ENCODE results near the gene MSX2.

The MSX2 gene

DNA sequence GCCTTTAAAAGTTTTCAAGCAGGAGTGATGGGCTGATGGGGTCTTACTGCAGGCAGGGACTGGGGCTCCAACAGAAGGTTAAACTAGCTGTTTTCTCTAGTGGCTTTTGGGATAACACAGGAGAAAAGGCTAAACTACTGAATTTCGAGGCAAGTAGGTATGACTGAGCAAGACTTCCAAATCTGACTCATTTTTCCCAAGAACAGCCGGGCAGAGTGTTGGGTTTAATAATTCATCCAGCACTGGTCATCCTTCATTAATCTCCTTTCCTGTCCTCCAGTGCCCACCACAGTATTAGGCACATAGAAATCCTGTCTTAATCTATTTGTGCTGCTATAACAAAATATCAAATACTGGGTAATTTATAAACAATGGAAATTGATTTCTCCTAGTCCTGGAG lies 20.5 kb downstream of the MSX2 start:
- TF ChIP-seq POLR2A (IDR thresholded peaks at IDR 0.05; ENCODE audit: extremely low read depth, insufficient read length): no peak
- no peak for TF ChIP-seq MYC (IDR thresholded peaks at IDR 0.05; ENCODE audit: low read depth, low read length)
- TF ChIP-seq, protein P1, sequence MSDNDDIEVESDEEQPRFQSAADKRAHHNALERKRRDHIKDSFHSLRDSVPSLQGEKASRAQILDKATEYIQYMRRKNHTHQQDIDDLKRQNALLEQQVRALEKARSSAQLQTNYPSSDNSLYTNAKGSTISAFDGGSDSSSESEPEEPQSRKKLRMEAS (IDR thresholded peaks at IDR 0.05; ENCODE audit: low read depth, low read length): no peak
- TF ChIP-seq, protein P2, sequence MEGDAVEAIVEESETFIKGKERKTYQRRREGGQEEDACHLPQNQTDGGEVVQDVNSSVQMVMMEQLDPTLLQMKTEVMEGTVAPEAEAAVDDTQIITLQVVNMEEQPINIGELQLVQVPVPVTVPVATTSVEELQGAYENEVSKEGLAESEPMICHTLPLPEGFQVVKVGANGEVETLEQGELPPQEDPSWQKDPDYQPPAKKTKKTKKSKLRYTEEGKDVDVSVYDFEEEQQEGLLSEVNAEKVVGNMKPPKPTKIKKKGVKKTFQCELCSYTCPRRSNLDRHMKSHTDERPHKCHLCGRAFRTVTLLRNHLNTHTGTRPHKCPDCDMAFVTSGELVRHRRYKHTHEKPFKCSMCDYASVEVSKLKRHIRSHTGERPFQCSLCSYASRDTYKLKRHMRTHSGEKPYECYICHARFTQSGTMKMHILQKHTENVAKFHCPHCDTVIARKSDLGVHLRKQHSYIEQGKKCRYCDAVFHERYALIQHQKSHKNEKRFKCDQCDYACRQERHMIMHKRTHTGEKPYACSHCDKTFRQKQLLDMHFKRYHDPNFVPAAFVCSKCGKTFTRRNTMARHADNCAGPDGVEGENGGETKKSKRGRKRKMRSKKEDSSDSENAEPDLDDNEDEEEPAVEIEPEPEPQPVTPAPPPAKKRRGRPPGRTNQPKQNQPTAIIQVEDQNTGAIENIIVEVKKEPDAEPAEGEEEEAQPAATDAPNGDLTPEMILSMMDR (IDR thresholded peaks at IDR 0.05; ENCODE audit: low read depth, low read length): no peak
- H3K4me3 ChIP-seq (ENCODE audit: low read depth, low read length): no peak overlapping the region
- no peak for DNase-seq (ENCODE audit: low read depth)

DNA sequence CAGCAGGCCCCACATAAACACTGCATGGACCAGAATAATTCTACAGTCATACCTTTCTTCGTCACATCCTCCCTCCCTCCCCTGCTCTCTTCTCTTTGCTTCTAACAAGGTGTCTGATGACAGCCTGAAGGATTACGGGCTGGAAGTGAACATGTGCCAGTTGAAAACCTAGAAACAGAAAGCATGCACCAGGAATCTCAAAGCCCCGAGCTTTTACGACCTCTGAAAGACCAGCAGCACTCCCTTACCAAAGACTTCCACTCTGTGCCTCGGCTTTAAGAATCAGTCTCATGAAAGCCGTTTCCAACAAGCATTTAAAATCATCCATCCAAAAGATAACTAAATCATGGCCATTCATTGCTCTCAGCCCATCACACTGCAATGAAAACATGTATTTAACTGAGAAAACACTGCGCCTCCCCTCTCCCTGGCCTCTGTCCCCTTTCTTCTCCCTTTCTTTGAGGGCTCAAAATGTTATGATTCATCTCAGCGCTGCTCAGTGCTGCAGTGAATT lies 21.3 kb downstream of the MSX2 start:
- no peak for DNase-seq (ENCODE audit: low read depth)
- TF ChIP-seq POLR2A (IDR thresholded peaks at IDR 0.05; ENCODE audit: extremely low read depth, insufficient read length): no peak
- TF ChIP-seq, protein P2 (IDR thresholded peaks at IDR 0.05; ENCODE audit: low read depth, low read length): no peak
- TF ChIP-seq, protein P1 (IDR thresholded peaks at IDR 0.05; ENCODE audit: low read depth, low read length): no peak
- no peak for TF ChIP-seq MYC (IDR thresholded peaks at IDR 0.05; ENCODE audit: low read depth, low read length)
- no peak overlapping the region for H3K4me3 ChIP-seq (ENCODE audit: low read depth, low read length)

DNA sequence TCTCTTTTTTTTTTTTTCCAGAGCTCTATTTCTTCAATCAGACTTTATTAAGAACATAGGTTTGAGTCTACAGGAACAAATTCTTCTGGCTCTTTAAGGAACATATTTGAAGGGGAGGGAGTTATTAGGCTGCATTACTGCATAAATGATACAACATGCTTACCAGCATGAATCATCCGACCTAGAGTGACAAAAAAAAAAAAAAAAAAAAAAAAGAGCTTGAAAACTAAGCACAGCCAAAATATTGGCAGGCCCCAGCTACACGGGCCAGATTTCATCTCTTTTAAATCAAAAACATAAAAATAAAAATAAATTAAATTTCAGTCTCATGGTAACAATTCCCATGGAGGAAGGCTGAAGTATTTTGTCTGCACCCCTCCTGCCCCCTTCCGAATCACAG lies 26.3 kb downstream of the MSX2 start:
- no peak for DNase-seq (ENCODE audit: low read depth)
- TF ChIP-seq MYC (IDR thresholded peaks at IDR 0.05; ENCODE audit: low read depth, low read length): no peak
- TF ChIP-seq, protein P2 (IDR thresholded peaks at IDR 0.05; ENCODE audit: low read depth, low read length): no peak
- TF ChIP-seq, protein P1 (IDR thresholded peaks at IDR 0.05; ENCODE audit: low read depth, low read length): no peak
- no peak for TF ChIP-seq POLR2A (IDR thresholded peaks at IDR 0.05; ENCODE audit: extremely low read depth, insufficient read length)
- H3K4me3 ChIP-seq (ENCODE audit: low read depth, low read length): no peak overlapping the region

DNA sequence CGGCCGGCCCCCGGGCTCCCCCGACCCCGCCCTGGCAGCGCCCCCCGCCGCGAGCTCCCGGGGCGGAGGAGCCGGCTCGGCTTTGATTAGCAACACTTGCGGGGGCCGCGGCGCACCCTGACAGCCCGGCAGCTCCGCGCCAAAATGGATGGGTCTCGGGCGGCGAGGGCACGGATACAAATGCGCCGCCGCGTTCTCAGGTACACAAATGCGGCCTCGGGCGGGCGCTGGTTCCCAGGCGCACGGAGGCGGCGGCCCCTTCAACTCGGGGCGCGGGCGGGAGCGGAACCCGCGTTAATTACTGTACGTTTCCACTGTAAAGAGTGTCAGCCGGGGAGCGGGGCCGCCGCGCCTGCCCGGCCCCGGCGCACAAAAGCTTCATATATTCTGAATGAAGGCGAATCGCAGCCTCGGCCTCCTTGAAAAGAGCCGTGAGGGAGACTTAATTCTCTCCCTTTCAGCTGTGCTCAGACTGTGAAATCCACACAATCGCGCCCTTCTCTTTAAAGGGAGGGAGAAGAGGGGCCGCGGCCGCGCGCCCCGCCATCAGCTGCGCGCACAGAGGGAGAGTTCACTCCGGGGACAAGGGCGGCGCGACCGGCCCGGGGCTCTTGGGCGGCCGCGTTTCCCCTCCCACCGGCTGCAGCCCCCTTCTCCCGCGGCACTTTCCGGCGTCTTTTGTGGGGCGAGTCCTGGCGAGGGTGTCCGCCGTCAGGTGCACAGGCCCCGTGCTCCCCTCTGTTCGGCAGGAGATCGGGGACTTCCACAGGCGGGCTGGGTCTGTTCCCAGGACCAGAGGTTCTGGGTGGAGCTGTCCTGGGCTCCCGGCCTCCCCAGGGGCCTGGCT lies 27.0 kb downstream of the MSX2 start:
- TF ChIP-seq, protein P1 (IDR thresholded peaks at IDR 0.05; ENCODE audit: low read depth, low read length): no peak
- TF ChIP-seq MYC (IDR thresholded peaks at IDR 0.05; ENCODE audit: low read depth, low read length) (no peak), POLR2A (IDR thresholded peaks at IDR 0.05; ENCODE audit: extremely low read depth, insufficient read length) (no peak)
- TF ChIP-seq, protein P2 (IDR thresholded peaks at IDR 0.05; ENCODE audit: low read depth, low read length): no peak
- H3K4me3 ChIP-seq (ENCODE audit: low read depth, low read length): no peak overlapping the region
- no peak for DNase-seq (ENCODE audit: low read depth)

DNA sequence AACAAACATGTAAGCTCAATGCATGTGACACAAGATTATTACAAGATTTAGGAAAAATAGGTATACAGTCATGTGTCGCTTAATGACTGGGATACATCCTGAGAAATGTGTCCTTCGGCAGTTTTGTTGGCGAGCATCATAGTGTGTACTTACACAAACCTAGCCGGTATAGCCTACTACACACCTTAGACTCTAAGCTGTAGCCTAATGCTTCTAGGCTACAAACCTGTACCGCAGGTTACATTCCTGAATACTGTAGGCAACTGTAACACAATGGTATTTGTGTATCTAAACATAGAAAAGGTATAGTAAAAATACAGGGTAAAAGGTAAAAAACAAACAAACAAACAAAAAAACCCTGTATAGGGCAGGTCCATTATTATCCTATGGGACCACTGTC lies 27.7 kb downstream of the MSX2 start:
- no peak for DNase-seq (ENCODE audit: low read depth)
- H3K4me3 ChIP-seq (ENCODE audit: low read depth, low read length): no peak overlapping the region
- no peak for TF ChIP-seq POLR2A (IDR thresholded peaks at IDR 0.05; ENCODE audit: extremely low read depth, insufficient read length)
- TF ChIP-seq, protein P1 (IDR thresholded peaks at IDR 0.05; ENCODE audit: low read depth, low read length): no peak
- TF ChIP-seq, protein P2 (IDR thresholded peaks at IDR 0.05; ENCODE audit: low read depth, low read length): no peak
- TF ChIP-seq MYC (IDR thresholded peaks at IDR 0.05; ENCODE audit: low read depth, low read length): no peak

Data from NB4 (cell line).